Cardiac septum (tissue), 1 donor: Measurements from ENCODE around the gene ZNF518B. TPM values are rescaled to one million over a fixed set of nuclear protein-coding genes. Genes with fewer than 3 reads are reported as not detected.

Experiments
- DNase-seq: peaks from one replicate; pipeline ENCODE4 v3.0.0-alpha.2; 2020; ENCODE audit warnings: low spot score
- intact Hi-C: fragments of 100-400 bp; cut with DNase I; formaldehyde crosslinking; loops from one replicate; pipeline ENCODE4 v1.14.0; 2022
- long read RNA-seq: library from polyadenylated mRNA; unstranded; transcript quantifications from one replicate; pipeline ENCODE4 v2.0.0, GENCODE V29; 2021
- total RNA-seq: library from RNA; stranded (reverse); fragmentation: NEBNext Ultra II Directional; extraction: Animal tissue kit (Norgen Biotek cat#: 25700); gene quantifications from one replicate; pipeline ENCODE4 v1.2.1, GENCODE V29; 2021
- donor health status: DM: no; HTN: no; CAD: no.

ZNF518B gene
- 22.7 TPM for total RNA-seq
- long read RNA-seq, full-length matches to known transcripts, result 14 of 19 reads
- long read RNA-seq, partial matches to known transcripts, result 0 of 19 reads
- long read RNA-seq, other reads (novel, unspliced or antisense), result 5 of 19 reads

- peak; percentile 87 for DNase-seq
- intact Hi-C loops, result loop anchor here (5.0 kb wide), 1 partner anchor 295 kb away; no protein-coding TSS in a partner anchor
Observed at GRCh38 chr4:10457255-10457801, at the start of gene ZNF518B. Gene ZNF518B, minus strand, starts transcription at chr4:10457426. Its CDS starts 11,098 bp downstream, at chr4:10446328.

GRCh38 chr4:10506077-10506476 is 48.9 kb upstream of the ZNF518B start:
- no peak for DNase-seq
- intact Hi-C loops, result no loop called here

GRCh38 chr4:10504570-10505179 is 47.4 kb upstream of the ZNF518B start:
- intact Hi-C loops, result no loop called here
- no peak for DNase-seq

GRCh38 chr4:10502717-10503116 is 45.5 kb upstream of the ZNF518B start:
- intact Hi-C loops, result no loop called here
- DNase-seq, result no peak

- intact Hi-C loops, result no loop called here
- DNase-seq, result no peak
Observed at GRCh38 chr4:10500776-10501175, 43.5 kb upstream of the ZNF518B start.

- DNase-seq, result no peak
- intact Hi-C loops, result no loop called here
Observed at GRCh38 chr4:10496200-10496599, 39.0 kb upstream of the ZNF518B start.

- intact Hi-C loops, result no loop called here
- no peak for DNase-seq
Observed at GRCh38 chr4:10495651-10496050, 38.4 kb upstream of the ZNF518B start.

GRCh38 chr4:10492464-10492863 is 35.2 kb upstream of the ZNF518B start:
- DNase-seq, result no peak
- intact Hi-C loops, result no loop called here

GRCh38 chr4:10491401-10491800 is 34.2 kb upstream of the ZNF518B start:
- intact Hi-C loops, result no loop called here
- no peak for DNase-seq

GRCh38 chr4:10490996-10491395 is 33.8 kb upstream of the ZNF518B start:
- intact Hi-C loops, result no loop called here
- no peak for DNase-seq

GRCh38 chr4:10482913-10483312 is 25.7 kb upstream of the ZNF518B start:
- intact Hi-C loops, result no loop called here
- no peak for DNase-seq

GRCh38 chr4:10480616-10481015 is 23.4 kb upstream of the ZNF518B start:
- intact Hi-C loops, result no loop called here

GRCh38 chr4:10478621-10479020 is 21.4 kb upstream of the ZNF518B start:
- DNase-seq, result no peak
- intact Hi-C loops, result no loop called here

More at GRCh38 chr4:10480616-10481015, 23.4 kb upstream of the ZNF518B start:
- no peak for DNase-seq

GRCh38 chr4:10470505-10470904 is 13.3 kb upstream of the ZNF518B start:
- no peak for DNase-seq
- intact Hi-C loops, result no loop called here

- DNase-seq, result no peak
- intact Hi-C loops, result no loop called here
Observed at GRCh38 chr4:10466161-10466560, 8.9 kb upstream of the ZNF518B start.

GRCh38 chr4:10462876-10463275 is 5.7 kb upstream of the ZNF518B start:
- no peak for DNase-seq
- intact Hi-C loops, result no loop called here

GRCh38 chr4:10461850-10462400 is 4.7 kb upstream of the ZNF518B start:
- no peak for DNase-seq
- intact Hi-C loops, result no loop called here

- peak; percentile 85 for DNase-seq
- intact Hi-C loops, result no loop called here
Observed at GRCh38 chr4:10461091-10461849, 4.0 kb upstream of the ZNF518B start.

GRCh38 chr4:10460313-10461047 is 3.3 kb upstream of the ZNF518B start:
- intact Hi-C loops, result no loop called here
- DNase-seq, result no peak

- intact Hi-C loops, result loop anchor here (5.0 kb wide), 1 partner anchor 297 kb away; no protein-coding TSS in a partner anchor
- DNase-seq, result no peak
Observed at GRCh38 chr4:10459305-10459704, 2.1 kb upstream of the ZNF518B start.
